SU-DHL-6 (cell line): ENCODE data around the gene PTGR3.

Experiments
- H2AFZ ChIP-seq: fragments of 200-600 bp; sonication (generic); 2 replicates; pipeline ENCODE4 v1.6.1; 2014; ENCODE audit warnings: low read depth, mild to moderate bottlenecking, moderate library complexity, mixed read lengths, antibody characterized with exemption, low read length; ENCODE audit not compliant: severe bottlenecking
- H3F3A ChIP-seq: fragments of 200-600 bp; shearing (Covaris generic); 2 replicates; pipeline ENCODE4 v1.6.0; 2016; ENCODE audit warnings: antibody characterized with exemption, mild to moderate bottlenecking; ENCODE audit not compliant: insufficient read depth
- H3K27ac ChIP-seq: fragments of 200-600 bp; sonication (generic); 2 replicates; pipeline ENCODE4 v1.5.1; 2016; ENCODE audit warnings: low read depth, mild to moderate bottlenecking, low read length, moderate library complexity, mixed read lengths
- H3K27me3 ChIP-seq: fragments of 200-600 bp; sonication (generic), shearing (Covaris generic); 2 replicates; pipeline ENCODE4 v1.6.0; 2014; ENCODE audit warnings: mild to moderate bottlenecking, low read length
- H3K36me3 ChIP-seq: fragments of 200-600 bp; sonication (generic); 2 replicates; pipeline ENCODE4 v1.6.1; 2014; ENCODE audit warnings: mild to moderate bottlenecking, low read length, mixed read lengths
- H3K4me2 ChIP-seq: fragments of 300-600, 200-600 bp; shearing (Covaris generic), sonication (generic); 2 replicates; pipeline ENCODE4 v1.6.0; 2014; ENCODE audit warnings: low read length, low read depth, mild to moderate bottlenecking; ENCODE audit not compliant: poor library complexity, severe bottlenecking
- H3K4me3 ChIP-seq: fragments of 200-600 bp; sonication (generic); 2 replicates; pipeline ENCODE4 v1.5.1; 2014; ENCODE audit warnings: antibody characterized with exemption, low read length, mild to moderate bottlenecking, mixed read lengths; ENCODE audit not compliant: insufficient read depth, poor library complexity, severe bottlenecking
- H3K79me2 ChIP-seq: fragments of 200-600 bp; sonication (generic); 2 replicates; pipeline ENCODE4 v1.6.1; 2014; ENCODE audit warnings: mild to moderate bottlenecking, low read length, moderate library complexity; ENCODE audit not compliant: insufficient read depth
- H3K9ac ChIP-seq: fragments of 200-600 bp; sonication (generic); 2 replicates; pipeline ENCODE4 v1.7.0; 2014; ENCODE audit warnings: mild to moderate bottlenecking, low read length
- H3K9me2 ChIP-seq: fragments of 200-600 bp; sonication (generic); replicated peaks from 2 replicates; pipeline ENCODE4 v1.6.1; 2014; ENCODE audit warnings: low read length; ENCODE audit not compliant: insufficient read depth
- H3K9me3 ChIP-seq: fragments of 200-600 bp; sonication (generic); 2 replicates; pipeline ENCODE4 v1.6.1; 2014; ENCODE audit warnings: low read length, mixed read lengths; ENCODE audit not compliant: insufficient read depth
- H4K20me1 ChIP-seq: fragments of 200-600 bp; sonication (generic); 2 replicates; pipeline ENCODE4 v1.6.1; 2014; ENCODE audit warnings: low read depth, mild to moderate bottlenecking, antibody characterized with exemption, low read length, moderate library complexity, mixed read lengths
- EZH2phosphoT487 ChIP-seq: fragments of 200-600 bp; sonication (generic), shearing (Covaris generic); conservative IDR thresholded peaks from 2 replicates; pipeline ENCODE4 v1.6.1; 2018; ENCODE audit warnings: mild to moderate bottlenecking, antibody characterized with exemption, low read length, moderate library complexity, mixed read lengths
- TF ChIP-seq, protein P1 (sequence below): fragments of 200-600 bp; sonication (generic); IDR thresholded peaks from one replicate; pipeline ENCODE4 v1.5.1; 2017; ENCODE audit warnings: antibody characterized with exemption, mild to moderate bottlenecking, low read length, moderate library complexity; ENCODE audit not compliant: insufficient read depth, poor library complexity, severe bottlenecking

The PTGR3 gene

DNA sequence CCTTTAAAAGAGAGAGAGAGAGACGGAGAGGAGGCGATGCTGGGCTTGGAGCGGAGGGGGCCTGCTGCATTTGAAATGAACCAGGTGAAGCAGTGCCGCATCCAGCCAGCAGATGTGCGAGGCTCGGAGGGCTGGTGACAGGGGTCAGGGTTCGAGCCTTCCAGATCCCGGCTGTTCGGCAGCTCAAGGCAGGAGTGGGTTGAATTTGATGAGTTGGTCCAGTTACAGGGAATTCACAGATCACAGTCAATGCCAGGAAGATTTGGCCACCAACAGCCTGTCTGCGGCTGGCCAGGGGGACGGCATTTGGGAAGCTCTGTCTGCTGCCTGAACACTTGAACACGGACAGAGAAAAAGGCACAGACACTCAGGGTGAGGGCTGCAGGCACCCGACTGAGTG lies 48.6 kb downstream of the PTGR3 start:
- Histone ChIP-seq H3K4me2 (no peak overlapping the region), H3K9ac (no peak overlapping the region), H3K79me2 (no peaks in the 10 kb centered on the region), H3F3A (no peaks in the 10 kb centered on the region), H3K9me3 (no peaks in the 10 kb centered on the region), H4K20me1 (no peaks in the 10 kb centered on the region), H3K9me2 (no peaks in the 10 kb centered on the region), H3K4me3 (no peak overlapping the region), H2AFZ (no peak overlapping the region), H3K27ac (no peak overlapping the region), H3K27me3 (no peaks in the 10 kb centered on the region), H3K36me3 (no peaks in the 10 kb centered on the region)
- no peak for TF ChIP-seq EZH2phosphoT487

DNA sequence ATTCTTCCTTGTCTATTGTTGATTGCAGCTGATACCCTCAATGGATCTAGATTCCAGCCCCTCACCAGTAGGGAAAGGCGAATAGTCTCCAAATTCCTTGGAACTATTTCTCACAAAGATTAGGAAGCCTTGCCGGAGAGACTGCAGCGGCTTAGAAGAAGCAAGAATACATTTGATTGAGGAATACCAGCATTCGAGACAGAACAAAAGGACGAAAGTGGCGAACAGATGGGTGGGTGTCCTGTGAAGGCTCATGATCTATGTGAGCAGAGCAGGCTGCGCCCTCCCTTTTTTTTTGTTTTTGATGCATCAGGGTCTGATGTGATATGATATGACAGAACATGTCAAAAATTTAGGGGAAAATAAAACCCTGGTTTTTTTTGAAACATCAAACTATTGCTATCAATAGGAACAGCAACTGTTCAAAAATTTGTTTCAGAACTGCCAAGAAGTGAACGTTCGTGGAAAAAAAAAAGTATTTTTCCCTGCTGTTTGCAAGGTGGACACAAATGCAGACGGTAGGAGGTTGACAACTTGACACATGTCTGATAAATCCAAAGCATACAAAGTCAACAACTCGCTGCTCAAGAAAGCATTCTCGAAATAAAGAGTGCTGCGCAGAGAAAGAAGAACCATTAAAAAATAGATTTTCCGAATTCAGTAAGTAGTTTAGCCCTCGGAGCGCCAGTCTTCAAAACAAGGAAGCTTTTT lies 49.1 kb downstream of the PTGR3 start:
- no peak overlapping the region for H3K27ac ChIP-seq
- no peaks in the 10 kb centered on the region for H3K9me3 ChIP-seq
- no peaks in the 10 kb centered on the region for H3K27me3 ChIP-seq
- H3K9me2 ChIP-seq, result no peaks in the 10 kb centered on the region
- no peaks in the 10 kb centered on the region for H4K20me1 ChIP-seq
- no peak overlapping the region for H3K9ac ChIP-seq
- H3F3A ChIP-seq, result no peaks in the 10 kb centered on the region
- H3K79me2 ChIP-seq, result no peaks in the 10 kb centered on the region
- no peaks in the 10 kb centered on the region for H3K36me3 ChIP-seq
- no peak overlapping the region for H3K4me2 ChIP-seq
- TF ChIP-seq EZH2phosphoT487, result no peak
- TF ChIP-seq, protein P1, sequence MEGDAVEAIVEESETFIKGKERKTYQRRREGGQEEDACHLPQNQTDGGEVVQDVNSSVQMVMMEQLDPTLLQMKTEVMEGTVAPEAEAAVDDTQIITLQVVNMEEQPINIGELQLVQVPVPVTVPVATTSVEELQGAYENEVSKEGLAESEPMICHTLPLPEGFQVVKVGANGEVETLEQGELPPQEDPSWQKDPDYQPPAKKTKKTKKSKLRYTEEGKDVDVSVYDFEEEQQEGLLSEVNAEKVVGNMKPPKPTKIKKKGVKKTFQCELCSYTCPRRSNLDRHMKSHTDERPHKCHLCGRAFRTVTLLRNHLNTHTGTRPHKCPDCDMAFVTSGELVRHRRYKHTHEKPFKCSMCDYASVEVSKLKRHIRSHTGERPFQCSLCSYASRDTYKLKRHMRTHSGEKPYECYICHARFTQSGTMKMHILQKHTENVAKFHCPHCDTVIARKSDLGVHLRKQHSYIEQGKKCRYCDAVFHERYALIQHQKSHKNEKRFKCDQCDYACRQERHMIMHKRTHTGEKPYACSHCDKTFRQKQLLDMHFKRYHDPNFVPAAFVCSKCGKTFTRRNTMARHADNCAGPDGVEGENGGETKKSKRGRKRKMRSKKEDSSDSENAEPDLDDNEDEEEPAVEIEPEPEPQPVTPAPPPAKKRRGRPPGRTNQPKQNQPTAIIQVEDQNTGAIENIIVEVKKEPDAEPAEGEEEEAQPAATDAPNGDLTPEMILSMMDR, result no peak
- no peak overlapping the region for H2AFZ ChIP-seq
- H3K4me3 ChIP-seq, result no peak overlapping the region

DNA sequence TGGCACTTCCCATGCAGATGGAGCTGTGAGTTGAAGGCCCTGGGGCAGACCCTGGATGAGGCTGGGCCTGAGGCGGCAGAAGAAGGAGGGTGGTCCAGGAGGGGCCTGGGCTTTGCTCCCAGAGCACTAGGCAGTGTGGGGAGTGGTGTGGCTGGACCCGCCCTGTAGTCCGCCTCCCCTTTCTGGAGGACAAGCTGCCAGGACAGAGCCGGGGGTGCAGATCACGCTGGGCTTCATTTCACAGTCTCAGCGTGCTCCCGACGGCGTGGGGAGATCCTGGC lies 49.8 kb downstream of the PTGR3 start:
- no peak overlapping the region for H3K27ac ChIP-seq
- no peak overlapping the region for H3K9ac ChIP-seq
- H3K9me2 ChIP-seq, result no peaks in the 10 kb centered on the region
- H3K36me3 ChIP-seq, result no peaks in the 10 kb centered on the region
- H2AFZ ChIP-seq, result no peak overlapping the region
- H4K20me1 ChIP-seq, result no peaks in the 10 kb centered on the region
- TF ChIP-seq, protein P1, result no peak
- no peak for TF ChIP-seq EZH2phosphoT487
- H3K9me3 ChIP-seq, result no peaks in the 10 kb centered on the region
- no peaks in the 10 kb centered on the region for H3K79me2 ChIP-seq
- H3K4me2 ChIP-seq, result no peak overlapping the region
- H3K27me3 ChIP-seq, result no peaks in the 10 kb centered on the region
- H3F3A ChIP-seq, result no peaks in the 10 kb centered on the region
- H3K4me3 ChIP-seq, result no peak overlapping the region
